ENCODE measurements around the gene KLF12. TPM values are rescaled to one million over a fixed set of nuclear protein-coding genes. Genes with fewer than 3 reads are reported as not detected.
A peak's percentile ranks its signal among the peaks of the same experiment; 100 is the strongest.

The KLF12 gene
- total RNA-seq, 1 experiment from 2014 or later: 8.5 TPM

DNA sequence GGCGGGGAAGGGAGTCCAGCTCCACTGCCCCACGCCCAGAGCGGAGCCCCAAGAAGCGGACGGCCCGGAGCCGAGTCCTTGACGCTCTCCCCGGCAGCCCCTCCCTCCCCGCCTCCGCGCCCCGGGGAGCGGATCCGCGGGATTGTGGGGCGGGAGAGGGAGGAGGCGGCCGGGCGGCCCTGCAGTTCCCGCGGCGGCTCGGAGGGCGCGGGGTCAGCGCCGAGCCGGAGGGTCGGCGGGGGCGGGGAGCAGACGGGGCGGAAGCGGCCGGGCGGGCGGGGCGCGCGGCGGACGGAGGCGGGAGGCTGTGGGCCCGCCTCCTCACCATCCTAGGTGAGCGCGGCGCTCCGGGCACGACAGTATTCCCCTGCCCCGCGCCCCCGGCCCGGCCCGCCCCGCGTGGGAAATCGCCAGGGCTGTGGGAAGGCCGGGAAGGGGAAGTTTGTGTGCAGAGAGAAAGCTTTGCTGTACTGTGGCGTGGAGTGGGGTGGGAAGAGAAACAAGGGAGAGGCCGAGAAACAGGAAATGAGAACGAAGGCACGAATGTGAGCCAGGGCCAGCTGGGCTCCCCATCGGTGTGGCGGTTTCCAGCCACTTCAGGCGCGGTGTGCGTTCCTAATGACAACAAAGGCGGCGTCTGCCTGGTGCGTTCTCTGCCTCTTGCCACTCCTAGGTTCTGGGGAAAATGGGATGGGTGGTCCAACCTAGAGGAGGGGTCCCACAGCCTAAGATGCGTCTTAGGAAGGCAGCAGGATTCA lies 1.3 kb upstream of the KLF12 start:
- peak overlapping the region; percentile 64 for H3K4me3 Mint-ChIP-seq
- peaks cover 7% of the 10 kb centered on the region; the same call in 1 of the 2 replicates for H3K27me3 Mint-ChIP-seq (ENCODE audit: low read depth)
- TF ChIP-seq ZNF423 (CRISPR knock-in tag; IDR thresholded peaks at IDR 0.05) (0 out of 2 replicates have a peak, but pooled peaks have one; percentile 6), ZNF232 (CRISPR knock-in tag; IDR thresholded peaks at IDR 0.05) (no peak), TEAD1 (CRISPR knock-in tag; IDR thresholded peaks at IDR 0.05) (peak; percentile 40; the same call in 1 of the 2 replicates), ATF1 (CRISPR knock-in tag; IDR thresholded peaks at IDR 0.05) (no peak), ESRRA (CRISPR knock-in tag; IDR thresholded peaks at IDR 0.05; ENCODE audit: borderline replicate concordance) (0 out of 2 replicates have a peak, but pooled peaks have one; percentile 30), FOXJ3 (CRISPR knock-in tag; IDR thresholded peaks at IDR 0.05; ENCODE audit: borderline replicate concordance) (no peak), IRF1 (CRISPR knock-in tag; IDR thresholded peaks at IDR 0.05) (no peak), FOXK1 (CRISPR knock-in tag; IDR thresholded peaks at IDR 0.05) (peak; percentile 42; the same call in 1 of the 2 replicates), NR3C1 (CRISPR knock-in tag; conservative IDR thresholded peaks at IDR 0.05; ENCODE audit: low read depth) (no peak), EMX1 (CRISPR knock-in tag; IDR thresholded peaks at IDR 0.05) (no peak), SP1 (CRISPR knock-in tag; conservative IDR thresholded peaks at IDR 0.05) (peak; percentile 76), MAX (CRISPR knock-in tag; IDR thresholded peaks at IDR 0.05) (peak; percentile 48; the same call in 1 of the 2 replicates), TEAD4 (CRISPR knock-in tag; IDR thresholded peaks at IDR 0.05) (no peak; the same call in 1 of the 2 replicates), KAT7 (CRISPR knock-in tag; IDR thresholded peaks at IDR 0.05; ENCODE audit: borderline replicate concordance) (0 out of 2 replicates have a peak, but pooled peaks have one; percentile 73), GABPB1 (CRISPR knock-in tag; IDR thresholded peaks at IDR 0.05) (no peak)
- TF ChIP-seq, protein P1, sequence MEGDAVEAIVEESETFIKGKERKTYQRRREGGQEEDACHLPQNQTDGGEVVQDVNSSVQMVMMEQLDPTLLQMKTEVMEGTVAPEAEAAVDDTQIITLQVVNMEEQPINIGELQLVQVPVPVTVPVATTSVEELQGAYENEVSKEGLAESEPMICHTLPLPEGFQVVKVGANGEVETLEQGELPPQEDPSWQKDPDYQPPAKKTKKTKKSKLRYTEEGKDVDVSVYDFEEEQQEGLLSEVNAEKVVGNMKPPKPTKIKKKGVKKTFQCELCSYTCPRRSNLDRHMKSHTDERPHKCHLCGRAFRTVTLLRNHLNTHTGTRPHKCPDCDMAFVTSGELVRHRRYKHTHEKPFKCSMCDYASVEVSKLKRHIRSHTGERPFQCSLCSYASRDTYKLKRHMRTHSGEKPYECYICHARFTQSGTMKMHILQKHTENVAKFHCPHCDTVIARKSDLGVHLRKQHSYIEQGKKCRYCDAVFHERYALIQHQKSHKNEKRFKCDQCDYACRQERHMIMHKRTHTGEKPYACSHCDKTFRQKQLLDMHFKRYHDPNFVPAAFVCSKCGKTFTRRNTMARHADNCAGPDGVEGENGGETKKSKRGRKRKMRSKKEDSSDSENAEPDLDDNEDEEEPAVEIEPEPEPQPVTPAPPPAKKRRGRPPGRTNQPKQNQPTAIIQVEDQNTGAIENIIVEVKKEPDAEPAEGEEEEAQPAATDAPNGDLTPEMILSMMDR (IDR thresholded peaks at IDR 0.05): no peak
- TF ChIP-seq, protein P2, sequence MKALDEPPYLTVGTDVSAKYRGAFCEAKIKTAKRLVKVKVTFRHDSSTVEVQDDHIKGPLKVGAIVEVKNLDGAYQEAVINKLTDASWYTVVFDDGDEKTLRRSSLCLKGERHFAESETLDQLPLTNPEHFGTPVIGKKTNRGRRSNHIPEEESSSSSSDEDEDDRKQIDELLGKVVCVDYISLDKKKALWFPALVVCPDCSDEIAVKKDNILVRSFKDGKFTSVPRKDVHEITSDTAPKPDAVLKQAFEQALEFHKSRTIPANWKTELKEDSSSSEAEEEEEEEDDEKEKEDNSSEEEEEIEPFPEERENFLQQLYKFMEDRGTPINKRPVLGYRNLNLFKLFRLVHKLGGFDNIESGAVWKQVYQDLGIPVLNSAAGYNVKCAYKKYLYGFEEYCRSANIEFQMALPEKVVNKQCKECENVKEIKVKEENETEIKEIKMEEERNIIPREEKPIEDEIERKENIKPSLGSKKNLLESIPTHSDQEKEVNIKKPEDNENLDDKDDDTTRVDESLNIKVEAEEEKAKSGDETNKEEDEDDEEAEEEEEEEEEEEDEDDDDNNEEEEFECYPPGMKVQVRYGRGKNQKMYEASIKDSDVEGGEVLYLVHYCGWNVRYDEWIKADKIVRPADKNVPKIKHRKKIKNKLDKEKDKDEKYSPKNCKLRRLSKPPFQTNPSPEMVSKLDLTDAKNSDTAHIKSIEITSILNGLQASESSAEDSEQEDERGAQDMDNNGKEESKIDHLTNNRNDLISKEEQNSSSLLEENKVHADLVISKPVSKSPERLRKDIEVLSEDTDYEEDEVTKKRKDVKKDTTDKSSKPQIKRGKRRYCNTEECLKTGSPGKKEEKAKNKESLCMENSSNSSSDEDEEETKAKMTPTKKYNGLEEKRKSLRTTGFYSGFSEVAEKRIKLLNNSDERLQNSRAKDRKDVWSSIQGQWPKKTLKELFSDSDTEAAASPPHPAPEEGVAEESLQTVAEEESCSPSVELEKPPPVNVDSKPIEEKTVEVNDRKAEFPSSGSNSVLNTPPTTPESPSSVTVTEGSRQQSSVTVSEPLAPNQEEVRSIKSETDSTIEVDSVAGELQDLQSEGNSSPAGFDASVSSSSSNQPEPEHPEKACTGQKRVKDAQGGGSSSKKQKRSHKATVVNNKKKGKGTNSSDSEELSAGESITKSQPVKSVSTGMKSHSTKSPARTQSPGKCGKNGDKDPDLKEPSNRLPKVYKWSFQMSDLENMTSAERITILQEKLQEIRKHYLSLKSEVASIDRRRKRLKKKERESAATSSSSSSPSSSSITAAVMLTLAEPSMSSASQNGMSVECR (CRISPR knock-in tag; IDR thresholded peaks at IDR 0.05; ENCODE audit: borderline replicate concordance): peak; percentile 80; the same call in 1 of the 2 replicates
- DNase-seq (ENCODE audit: low spot score) (peak; percentile 78), ATAC-seq (peak; percentile 65)
- H3K36me3 Mint-ChIP-seq: no peaks in the 10 kb centered on the region
- CTCF ChIA-PET: interaction anchor here (0.5 to 1.6 kb wide), 3 partner anchors 80 to 287 kb away, joined by 3 to 13 read pairs (median 5); no protein-coding TSS in a partner anchor
- no peak overlapping the region for H3K27ac Mint-ChIP-seq
- POLR2A ChIA-PET: interaction anchor here (1.7 kb wide), 1 partner anchor 152 kb away, joined by 9 read pairs; no protein-coding TSS in a partner anchor
- no peaks in the 10 kb centered on the region for H3K9me3 Mint-ChIP-seq
- H3K4me1 Mint-ChIP-seq: peaks cover 19% of the 10 kb centered on the region

All from WTC11 (cell line).